ENCODE data around the gene GABBR2.

GABBR2 gene

GRCh38 chr9:98567540-98568233 lies 141.0 kb downstream of the GABBR2 start:
- no peak for DNase-seq

DNA sequence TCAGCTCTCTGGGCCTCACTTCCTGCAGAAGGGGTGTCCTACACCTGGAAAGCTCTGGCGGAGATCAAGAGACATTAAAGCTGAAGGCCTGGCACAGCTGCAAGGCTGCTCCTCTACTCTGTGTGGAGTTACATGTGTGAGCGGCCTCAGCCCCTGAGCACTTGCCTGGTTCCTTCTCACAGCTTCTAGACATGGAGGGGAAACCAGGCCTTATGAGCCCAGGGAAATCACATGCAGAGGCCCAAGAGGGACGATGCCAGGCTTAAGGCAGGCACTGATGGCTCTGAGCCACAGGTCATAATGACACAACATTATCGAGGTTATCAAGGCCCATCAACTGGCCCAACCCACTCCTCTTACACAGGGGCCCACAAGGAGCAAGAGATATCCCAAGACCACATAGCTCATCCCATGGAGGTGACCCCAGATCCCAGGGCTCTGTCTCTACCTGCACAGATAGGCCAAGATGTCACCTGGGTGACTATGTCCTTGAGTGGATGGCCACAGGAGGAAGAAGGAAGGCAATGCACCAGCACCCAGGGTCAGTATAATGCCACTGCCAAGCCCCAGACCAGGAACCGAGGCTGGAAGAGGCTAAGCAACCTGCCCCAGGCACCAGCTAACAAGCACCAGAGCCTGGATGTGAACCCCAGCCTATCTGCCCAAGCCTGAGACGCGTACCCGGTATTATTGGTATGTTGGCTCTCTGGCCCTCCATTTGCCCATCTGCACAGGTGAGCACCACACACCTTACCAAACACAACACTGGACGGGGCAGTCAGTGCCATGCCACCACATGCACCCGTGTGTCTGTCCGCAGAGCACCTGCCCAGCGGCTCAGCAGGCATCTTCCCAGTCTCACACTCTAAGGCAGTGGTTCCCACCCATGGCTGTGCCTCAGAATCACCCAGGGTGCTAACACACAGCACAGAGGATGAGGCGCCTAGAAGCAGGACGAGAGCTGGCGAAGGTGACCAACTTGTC lies 143.3 kb downstream of the GABBR2 start:
- no peak for DNase-seq

DNA sequence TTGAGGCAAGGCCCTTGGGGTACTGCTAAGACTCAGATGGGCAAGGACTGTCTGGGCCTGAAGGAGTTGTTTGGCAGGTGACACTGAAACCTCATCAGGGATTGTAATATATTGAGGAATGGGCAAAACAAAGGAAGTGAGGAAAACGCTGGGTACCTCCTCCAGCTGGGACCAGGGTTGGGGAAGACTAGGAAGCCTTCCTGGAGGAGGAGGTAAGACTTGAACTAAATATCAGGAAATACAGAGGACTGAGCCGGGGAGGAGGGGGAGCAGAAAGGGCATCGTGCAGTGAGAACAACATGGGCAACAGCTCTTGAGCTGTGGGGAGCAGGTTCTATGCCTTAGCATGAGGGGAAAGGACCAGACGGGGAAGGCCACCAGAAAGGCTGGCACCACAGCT lies 144.0 kb downstream of the GABBR2 start:
- no peak for DNase-seq

GRCh38 chr9:98563988-98564387 lies 144.7 kb downstream of the GABBR2 start:
- no peak for DNase-seq

- no peak for DNase-seq
Observed at GRCh38 chr9:98563212-98563907, 145.4 kb downstream of the GABBR2 start.

DNA sequence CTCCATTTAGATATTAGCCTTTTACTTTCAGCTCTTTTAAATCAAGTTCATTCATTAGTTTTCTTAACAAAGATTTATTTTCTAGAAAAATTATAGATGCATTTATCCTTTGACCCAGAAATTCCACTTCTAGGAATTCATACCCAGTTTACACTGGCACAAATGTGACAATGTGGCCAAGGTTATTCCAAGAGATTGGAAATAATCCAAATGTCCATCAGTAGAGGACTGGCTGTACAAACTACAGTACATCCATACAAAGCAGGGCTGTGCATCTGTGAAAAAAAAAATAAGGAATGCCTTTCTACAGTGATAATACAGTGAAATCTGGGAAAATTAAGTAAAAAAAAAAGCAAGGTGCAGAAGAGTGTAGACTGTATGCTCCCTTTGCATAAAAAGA lies 149.2 kb downstream of the GABBR2 start:
- no peak for DNase-seq

DNA sequence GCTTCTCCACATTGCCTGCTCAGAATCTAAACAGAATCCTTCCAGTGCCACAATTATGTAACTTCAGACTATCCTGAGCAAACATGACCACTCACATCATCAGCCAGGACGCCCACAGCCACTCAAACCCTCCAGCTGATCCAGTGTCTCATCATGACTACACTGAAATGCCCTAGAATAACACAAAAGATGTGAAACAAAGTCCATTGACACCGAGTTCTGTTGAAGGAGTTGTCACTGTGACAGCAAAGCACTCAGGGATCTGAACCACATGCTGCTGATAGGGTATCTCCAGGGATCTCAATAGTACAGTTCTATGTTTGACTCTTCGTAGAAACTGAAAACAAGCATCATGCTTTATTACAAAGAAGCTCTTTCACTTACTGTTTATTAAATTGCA lies 150.2 kb downstream of the GABBR2 start:
- DNase-seq = no peak

- no peak for DNase-seq
Observed at GRCh38 chr9:98556511-98556910, 152.2 kb downstream of the GABBR2 start.

DNA sequence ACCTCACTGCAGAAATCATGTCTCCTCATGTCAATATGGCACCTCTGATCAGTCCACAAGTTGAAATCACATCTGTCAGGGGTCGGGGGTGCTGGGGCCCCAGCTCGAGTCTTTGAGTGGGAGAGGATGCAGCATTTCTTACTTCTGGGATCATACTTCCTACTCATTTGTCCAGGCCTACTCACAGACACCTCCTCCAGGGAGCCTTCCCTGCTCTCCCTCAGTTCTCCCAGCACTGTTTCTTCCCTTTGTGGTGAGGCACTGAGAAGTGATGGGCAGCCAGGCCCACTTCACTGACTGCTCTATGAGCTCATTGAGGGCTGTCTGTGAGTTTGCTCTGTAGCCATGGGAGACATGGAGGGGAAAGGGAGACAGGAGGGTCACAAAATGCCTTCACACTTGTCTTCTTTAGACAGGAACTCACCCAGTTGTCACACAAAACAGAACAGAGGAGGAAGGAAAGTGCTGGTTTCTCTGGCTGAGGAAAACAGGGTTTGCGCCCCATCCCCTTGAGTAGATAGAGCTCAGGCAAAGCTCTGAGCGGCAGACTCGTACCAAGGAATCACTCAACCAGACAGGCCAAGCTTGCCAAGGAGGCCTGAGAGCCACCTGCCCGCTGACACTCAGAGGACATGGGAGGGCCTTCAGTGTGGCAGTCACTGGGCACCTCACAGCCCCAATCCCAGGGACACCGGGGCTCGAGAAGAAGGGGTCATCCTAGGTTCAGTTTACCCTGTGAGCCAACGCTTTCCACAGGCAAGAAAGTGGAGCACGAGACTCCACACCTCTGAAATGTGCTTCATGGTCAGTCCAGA lies 152.9 kb downstream of the GABBR2 start:
- DNase-seq = no peak

- no peak for DNase-seq
Observed at GRCh38 chr9:98554752-98555151, 154.0 kb downstream of the GABBR2 start.

- DNase-seq = no peak
Observed at GRCh38 chr9:98552331-98552730, 156.4 kb downstream of the GABBR2 start.

- no peak for DNase-seq
Observed at GRCh38 chr9:98551511-98552286, 157.0 kb downstream of the GABBR2 start.

DNA sequence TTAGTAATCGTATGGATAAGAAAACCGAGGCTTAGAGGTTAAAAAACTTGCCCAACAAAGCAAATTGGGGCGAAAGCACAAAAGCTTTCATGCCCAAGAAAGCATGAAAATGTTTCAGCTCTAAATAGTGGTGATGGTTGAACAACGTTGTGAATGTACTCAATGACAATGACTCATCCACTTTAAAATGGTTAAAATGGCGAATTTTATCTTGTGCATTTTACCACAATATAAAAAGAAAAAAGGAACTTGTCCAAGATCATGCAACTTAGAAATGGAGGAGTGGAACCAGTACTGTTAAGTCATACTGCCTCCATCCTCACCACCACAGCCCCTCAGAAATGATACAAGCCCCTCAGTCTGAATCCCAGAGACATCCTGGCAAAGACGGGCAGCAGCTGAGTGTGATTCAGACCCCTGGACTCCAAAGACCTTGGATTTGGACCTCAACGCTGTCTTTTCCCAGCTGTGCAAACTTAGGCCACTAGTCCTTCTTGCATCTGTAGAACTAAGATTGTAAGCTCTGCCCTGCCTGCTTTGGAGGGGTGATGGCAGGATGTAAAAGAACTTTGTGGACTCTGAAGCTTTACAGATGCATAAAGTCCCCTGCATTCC lies 158.4 kb downstream of the GABBR2 start:
- DNase-seq = no peak

DNA sequence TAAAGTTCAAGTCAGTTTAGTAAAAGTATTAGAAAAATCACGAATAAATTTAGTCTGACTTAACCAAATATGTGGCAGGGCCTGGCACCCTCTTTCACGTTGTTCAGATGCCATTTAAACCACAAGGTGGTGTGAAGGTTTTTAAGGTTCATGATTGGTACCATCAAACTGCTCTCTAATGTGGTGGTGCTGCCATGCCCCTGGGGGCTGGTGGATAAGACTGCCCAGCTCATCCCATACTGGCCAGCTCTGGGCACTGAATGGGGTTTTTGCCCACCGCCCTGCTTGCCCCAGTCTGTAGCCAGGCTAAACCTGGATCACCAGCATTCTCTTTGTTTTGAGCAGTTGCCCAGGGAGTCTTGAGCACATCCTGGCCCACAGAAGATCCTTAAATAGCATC lies 159.3 kb downstream of the GABBR2 start:
- DNase-seq = no peak

DNA sequence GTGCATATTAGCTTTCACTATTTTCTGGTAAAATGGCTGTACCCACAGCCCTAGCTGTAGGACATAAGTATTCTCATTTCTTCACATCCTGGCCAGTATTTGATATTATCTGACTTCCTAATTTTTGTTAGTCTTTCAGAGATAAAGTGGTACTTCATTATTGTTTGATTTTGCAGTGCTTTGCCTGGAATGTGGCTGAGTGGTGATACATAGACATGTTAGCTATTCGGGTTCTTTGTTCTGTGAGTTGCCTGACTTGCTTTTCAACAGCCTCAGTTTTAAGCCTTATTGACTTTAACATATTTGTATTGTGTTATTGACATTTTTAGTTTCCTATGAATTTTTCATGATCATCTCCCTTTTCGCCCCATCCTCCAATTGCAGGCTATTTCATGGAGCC lies 161.1 kb downstream of the GABBR2 start:
- no peak for DNase-seq

- no peak for DNase-seq
Observed at GRCh38 chr9:98545021-98545420, 163.7 kb downstream of the GABBR2 start.

DNA sequence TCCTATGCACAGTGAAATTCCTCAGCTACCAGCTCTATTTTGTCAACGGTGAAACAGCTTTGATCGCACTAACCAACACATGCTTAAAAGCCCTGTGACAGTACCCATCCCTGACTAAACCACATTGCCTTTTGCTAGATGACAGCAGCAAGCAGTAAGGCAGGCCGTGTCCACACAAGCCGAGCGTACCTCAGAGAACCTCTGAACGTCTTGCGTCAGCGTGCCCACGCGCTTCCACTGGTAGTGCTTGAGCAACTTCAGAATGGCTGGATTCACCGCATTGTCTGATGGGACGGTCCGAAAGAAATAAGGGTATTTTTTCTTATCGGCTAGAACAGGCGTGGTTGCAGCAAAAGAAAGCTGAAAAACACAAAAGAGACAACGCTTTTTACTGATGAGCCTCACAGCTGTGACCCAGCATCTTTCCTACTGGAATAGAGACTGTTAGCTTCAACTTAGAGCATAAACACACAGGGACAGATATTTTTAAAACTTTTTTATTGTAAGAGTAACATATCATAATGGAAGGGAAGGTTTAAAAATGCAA lies 167.0 kb downstream of the GABBR2 start:
- DNase-seq = no peak

DNA sequence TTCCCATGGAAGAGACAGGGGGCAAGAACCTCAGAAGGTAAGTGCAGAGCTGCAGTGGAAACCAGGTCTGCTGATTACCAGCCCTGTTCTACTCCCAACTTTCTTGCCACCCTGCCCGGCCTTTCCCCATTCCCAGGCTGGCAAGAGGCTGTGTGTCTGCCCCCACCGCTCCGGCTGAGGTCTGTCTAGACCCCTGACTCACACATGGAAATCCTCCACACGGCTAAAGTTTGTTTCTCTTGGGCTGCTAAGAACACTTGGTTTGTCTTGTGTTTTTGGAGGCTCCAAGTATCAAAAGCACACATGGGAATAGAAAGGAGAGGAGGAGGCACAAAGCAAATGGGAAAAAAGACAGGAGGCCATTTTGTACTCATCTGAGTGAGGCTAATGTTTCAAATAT lies 168.3 kb downstream of the GABBR2 start:
- no peak for DNase-seq

- DNase-seq = no peak
Observed at GRCh38 chr9:98539954-98540353, 168.8 kb downstream of the GABBR2 start.

GRCh38 chr9:98538626-98539031 lies 170.1 kb downstream of the GABBR2 start:
- no peak for DNase-seq

DNA sequence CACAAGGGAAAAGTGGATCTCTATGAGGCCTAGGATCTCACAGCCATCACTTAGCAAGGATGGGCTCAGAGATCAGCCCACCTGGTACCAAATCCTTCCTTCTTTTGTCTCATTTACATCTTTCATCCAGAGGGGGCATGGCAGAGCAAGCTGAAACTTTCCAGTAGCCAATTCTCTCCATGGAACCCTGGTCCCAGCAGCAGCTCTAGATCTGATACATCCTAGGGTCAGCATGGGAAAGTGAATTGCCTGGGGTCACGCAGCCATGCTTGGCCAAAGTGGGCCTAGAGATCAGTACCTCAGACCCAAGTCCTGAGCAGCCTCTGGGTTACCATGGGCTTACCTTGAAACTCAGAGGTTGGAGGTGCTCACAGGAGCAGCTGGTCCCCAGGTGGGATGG lies 170.5 kb downstream of the GABBR2 start:
- no peak for DNase-seq
